Measurements from ENCODE around the gene PRR23E. TPM values are rescaled to one million over a fixed set of nuclear protein-coding genes. Genes with fewer than 3 reads are reported as not detected.

PRR23E gene
- polyA plus RNA-seq, 1 donor from 2014 or later = not detected

DNA sequence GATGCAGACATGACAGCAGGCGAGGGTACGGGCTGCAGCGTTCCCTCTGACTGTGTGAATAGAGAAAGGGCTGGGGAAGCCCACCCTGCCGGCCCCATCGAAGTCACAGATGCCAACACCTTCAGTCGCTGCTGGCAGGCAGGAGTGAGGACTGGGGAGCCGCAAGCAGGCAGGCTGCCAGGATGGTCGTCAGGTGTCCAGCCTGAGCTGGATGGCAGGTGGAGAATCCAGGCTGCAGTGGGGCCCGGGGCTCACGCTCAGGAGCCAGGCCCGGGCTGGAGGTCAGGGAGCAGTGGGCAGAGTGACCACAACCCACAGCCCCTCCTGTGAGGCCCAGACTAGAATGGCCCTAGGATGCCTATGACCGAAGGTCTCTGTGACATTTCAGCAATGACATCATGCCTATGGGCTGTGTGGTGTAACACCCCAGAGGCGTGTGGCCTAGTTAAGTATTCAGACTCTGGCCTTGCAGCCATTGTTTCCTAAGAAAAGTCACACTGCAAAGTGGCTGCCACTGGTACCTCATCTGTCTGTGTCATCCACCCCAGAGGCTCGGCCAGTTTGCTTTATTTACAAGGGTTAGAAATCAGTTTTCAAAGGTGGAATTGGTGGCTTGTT, 15.7 kb downstream of the PRR23E start:
- Histone ChIP-seq H3K9me2 (ENCODE audit: insufficient read depth, low read length) (no peaks in the 10 kb centered on the region), H4K20me1 (ENCODE audit: insufficient read depth) (no peaks in the 10 kb centered on the region), H3K9ac (ENCODE audit: low read length) (no peak overlapping the region), H3K79me2 (replicated peaks; ENCODE audit: insufficient read depth, low read length) (no peaks in the 10 kb centered on the region), H3F3A (ENCODE audit: insufficient read depth, low read length, poor library complexity, severe bottlenecking) (no peaks in the 10 kb centered on the region), H3K4me2 (ENCODE audit: low read length) (no peak overlapping the region), H3K9me3 (ENCODE audit: low read length) (no peaks in the 10 kb centered on the region), H3K27me3 (ENCODE audit: insufficient read depth, low read depth, low read length) (no peaks in the 10 kb centered on the region), H3K4me3 (ENCODE audit: low read length) (no peak overlapping the region), H2AFZ (ENCODE audit: low read depth, low read length) (no peak overlapping the region), H3K36me3 (ENCODE audit: insufficient read depth, low read length) (no peaks in the 10 kb centered on the region), H3K27ac (ENCODE audit: low read length) (no peak overlapping the region)
- TF ChIP-seq TAF1 (IDR thresholded peaks at IDR 0.05; ENCODE audit: low read depth) (no peak), EZH2 (IDR thresholded peaks at IDR 0.05; ENCODE audit: borderline replicate concordance, insufficient read depth, low read length, poor library complexity, severe bottlenecking) (no peak), EP300 (conservative IDR thresholded peaks at IDR 0.05; ENCODE audit: poor library complexity, severe bottlenecking) (no peak), RAD21 (conservative IDR thresholded peaks at IDR 0.05) (no peak), MXI1 (conservative IDR thresholded peaks at IDR 0.05; ENCODE audit: poor library complexity, severe bottlenecking) (no peak), POLR2AphosphoS5 (IDR thresholded peaks at IDR 0.05) (no peak), SMC3 (conservative IDR thresholded peaks at IDR 0.05; ENCODE audit: poor library complexity) (no peak)
- TF ChIP-seq, protein P1, sequence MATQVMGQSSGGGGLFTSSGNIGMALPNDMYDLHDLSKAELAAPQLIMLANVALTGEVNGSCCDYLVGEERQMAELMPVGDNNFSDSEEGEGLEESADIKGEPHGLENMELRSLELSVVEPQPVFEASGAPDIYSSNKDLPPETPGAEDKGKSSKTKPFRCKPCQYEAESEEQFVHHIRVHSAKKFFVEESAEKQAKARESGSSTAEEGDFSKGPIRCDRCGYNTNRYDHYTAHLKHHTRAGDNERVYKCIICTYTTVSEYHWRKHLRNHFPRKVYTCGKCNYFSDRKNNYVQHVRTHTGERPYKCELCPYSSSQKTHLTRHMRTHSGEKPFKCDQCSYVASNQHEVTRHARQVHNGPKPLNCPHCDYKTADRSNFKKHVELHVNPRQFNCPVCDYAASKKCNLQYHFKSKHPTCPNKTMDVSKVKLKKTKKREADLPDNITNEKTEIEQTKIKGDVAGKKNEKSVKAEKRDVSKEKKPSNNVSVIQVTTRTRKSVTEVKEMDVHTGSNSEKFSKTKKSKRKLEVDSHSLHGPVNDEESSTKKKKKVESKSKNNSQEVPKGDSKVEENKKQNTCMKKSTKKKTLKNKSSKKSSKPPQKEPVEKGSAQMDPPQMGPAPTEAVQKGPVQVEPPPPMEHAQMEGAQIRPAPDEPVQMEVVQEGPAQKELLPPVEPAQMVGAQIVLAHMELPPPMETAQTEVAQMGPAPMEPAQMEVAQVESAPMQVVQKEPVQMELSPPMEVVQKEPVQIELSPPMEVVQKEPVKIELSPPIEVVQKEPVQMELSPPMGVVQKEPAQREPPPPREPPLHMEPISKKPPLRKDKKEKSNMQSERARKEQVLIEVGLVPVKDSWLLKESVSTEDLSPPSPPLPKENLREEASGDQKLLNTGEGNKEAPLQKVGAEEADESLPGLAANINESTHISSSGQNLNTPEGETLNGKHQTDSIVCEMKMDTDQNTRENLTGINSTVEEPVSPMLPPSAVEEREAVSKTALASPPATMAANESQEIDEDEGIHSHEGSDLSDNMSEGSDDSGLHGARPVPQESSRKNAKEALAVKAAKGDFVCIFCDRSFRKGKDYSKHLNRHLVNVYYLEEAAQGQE (IDR thresholded peaks at IDR 0.05; ENCODE audit: borderline replicate concordance) = no peak
- TF ChIP-seq, protein P2, sequence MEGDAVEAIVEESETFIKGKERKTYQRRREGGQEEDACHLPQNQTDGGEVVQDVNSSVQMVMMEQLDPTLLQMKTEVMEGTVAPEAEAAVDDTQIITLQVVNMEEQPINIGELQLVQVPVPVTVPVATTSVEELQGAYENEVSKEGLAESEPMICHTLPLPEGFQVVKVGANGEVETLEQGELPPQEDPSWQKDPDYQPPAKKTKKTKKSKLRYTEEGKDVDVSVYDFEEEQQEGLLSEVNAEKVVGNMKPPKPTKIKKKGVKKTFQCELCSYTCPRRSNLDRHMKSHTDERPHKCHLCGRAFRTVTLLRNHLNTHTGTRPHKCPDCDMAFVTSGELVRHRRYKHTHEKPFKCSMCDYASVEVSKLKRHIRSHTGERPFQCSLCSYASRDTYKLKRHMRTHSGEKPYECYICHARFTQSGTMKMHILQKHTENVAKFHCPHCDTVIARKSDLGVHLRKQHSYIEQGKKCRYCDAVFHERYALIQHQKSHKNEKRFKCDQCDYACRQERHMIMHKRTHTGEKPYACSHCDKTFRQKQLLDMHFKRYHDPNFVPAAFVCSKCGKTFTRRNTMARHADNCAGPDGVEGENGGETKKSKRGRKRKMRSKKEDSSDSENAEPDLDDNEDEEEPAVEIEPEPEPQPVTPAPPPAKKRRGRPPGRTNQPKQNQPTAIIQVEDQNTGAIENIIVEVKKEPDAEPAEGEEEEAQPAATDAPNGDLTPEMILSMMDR (IDR thresholded peaks at IDR 0.05; ENCODE audit: poor library complexity, severe bottlenecking) = no peak

DNA sequence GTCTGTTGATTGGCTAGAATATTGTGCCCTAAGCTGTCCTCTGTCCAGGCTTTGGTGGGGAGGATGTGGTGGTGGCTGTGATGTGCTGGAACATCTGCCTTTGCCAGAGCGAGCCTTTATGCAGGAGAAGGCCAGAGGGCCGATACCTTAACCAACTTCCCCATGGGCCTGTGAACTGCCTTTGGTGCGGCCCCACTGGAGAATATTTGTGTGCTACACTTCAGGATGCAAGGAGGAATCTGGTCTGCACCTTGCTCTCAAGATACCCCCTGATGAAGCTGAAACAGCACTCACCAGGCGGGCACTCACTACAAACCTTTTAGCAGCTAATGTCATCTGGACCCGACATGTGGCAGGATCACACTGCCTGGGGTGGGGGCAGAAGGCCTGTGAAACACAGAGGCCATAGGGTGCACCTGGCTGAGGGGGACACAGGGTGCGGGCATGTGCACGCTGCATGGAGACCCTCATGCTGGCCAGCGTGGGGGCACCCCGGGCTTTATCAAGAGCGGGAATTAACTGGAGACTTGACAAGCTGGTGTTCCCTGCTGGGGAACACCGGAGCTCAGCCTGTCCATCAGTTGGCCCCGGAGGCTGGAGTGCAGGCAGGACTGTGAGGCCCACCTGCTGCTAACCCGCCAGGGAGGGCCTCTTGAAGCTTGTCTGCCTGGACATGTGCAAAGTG, 16.4 kb downstream of the PRR23E start:
- Histone ChIP-seq H3K4me3 (ENCODE audit: low read length) (no peak overlapping the region), H3K9me3 (ENCODE audit: low read length) (no peaks in the 10 kb centered on the region), H3K27me3 (ENCODE audit: insufficient read depth, low read depth, low read length) (no peaks in the 10 kb centered on the region), H3K79me2 (replicated peaks; ENCODE audit: insufficient read depth, low read length) (no peaks in the 10 kb centered on the region), H4K20me1 (ENCODE audit: insufficient read depth) (no peaks in the 10 kb centered on the region), H3K9ac (ENCODE audit: low read length) (no peak overlapping the region), H2AFZ (ENCODE audit: low read depth, low read length) (no peak overlapping the region), H3K4me2 (ENCODE audit: low read length) (no peak overlapping the region), H3K9me2 (ENCODE audit: insufficient read depth, low read length) (no peaks in the 10 kb centered on the region), H3K27ac (ENCODE audit: low read length) (no peak overlapping the region), H3K36me3 (ENCODE audit: insufficient read depth, low read length) (no peaks in the 10 kb centered on the region), H3F3A (ENCODE audit: insufficient read depth, low read length, poor library complexity, severe bottlenecking) (no peaks in the 10 kb centered on the region)
- TF ChIP-seq RAD21 (conservative IDR thresholded peaks at IDR 0.05) (no peak), SMC3 (conservative IDR thresholded peaks at IDR 0.05; ENCODE audit: poor library complexity) (no peak), MXI1 (conservative IDR thresholded peaks at IDR 0.05; ENCODE audit: poor library complexity, severe bottlenecking) (no peak), EZH2 (IDR thresholded peaks at IDR 0.05; ENCODE audit: borderline replicate concordance, insufficient read depth, low read length, poor library complexity, severe bottlenecking) (no peak), EP300 (conservative IDR thresholded peaks at IDR 0.05; ENCODE audit: poor library complexity, severe bottlenecking) (no peak), POLR2AphosphoS5 (IDR thresholded peaks at IDR 0.05) (no peak), TAF1 (IDR thresholded peaks at IDR 0.05; ENCODE audit: low read depth) (no peak)
- TF ChIP-seq, protein P2 (IDR thresholded peaks at IDR 0.05; ENCODE audit: poor library complexity, severe bottlenecking) = no peak
- TF ChIP-seq, protein P1 (IDR thresholded peaks at IDR 0.05; ENCODE audit: borderline replicate concordance) = no peak
